CD14-positive monocyte (primary cell): ENCODE measurements around the gene ABCG2. TPM values are rescaled to one million over a fixed set of nuclear protein-coding genes. Genes with fewer than 3 reads are reported as not detected.

ENCODE experiments used
- DNase-seq, 3 donors: peaks; one replicate each; pipeline ENCODE4 v3.0.0-alpha.2; 2011 to 2022
- H2AFZ ChIP-seq: 2 replicates; pipeline ENCODE4 v1.6.0; 2012; ENCODE audit warnings: mild to moderate bottlenecking, low read depth, low read length, inconsistent platforms; ENCODE audit not compliant: insufficient read depth, poor library complexity, severe bottlenecking
- H3K27ac ChIP-seq, 2 donors: 1 replicate in 1 of 2; 2 replicates in 1 of 2; pipeline ENCODE4 v1.5.1; 2012 to 2013; ENCODE audit warnings: low read length in 2 of 2, control low read depth in 1 of 2, inconsistent platforms in 1 of 2, low read depth in 1 of 2, mild to moderate bottlenecking in 1 of 2
- H3K27me3 ChIP-seq, 2 donors: one replicate each; pipeline versions ENCODE4 v1.6.0 to v1.6.1; 2011 to 2013; ENCODE audit warnings: low read length in 2 of 2; ENCODE audit not compliant: control insufficient read depth in 2 of 2, insufficient read depth in 2 of 2
- H3K36me3 ChIP-seq, 2 donors: replicated peaks in 1 of 2; 1 replicate in 1 of 2; 2 replicates in 1 of 2; pipeline versions ENCODE4 v1.5.1 to v1.6.1; 2012 to 2013; ENCODE audit warnings: low read length in 2 of 2, control low read depth in 1 of 2, inconsistent platforms in 1 of 2, mild to moderate bottlenecking in 1 of 2; ENCODE audit not compliant: insufficient read depth in 2 of 2, control insufficient read depth in 1 of 2
- H3K4me1 ChIP-seq, 2 donors: 1 replicate in 1 of 2; 2 replicates in 1 of 2; pipeline versions ENCODE4 v1.5.1 to v1.6.1; 2012 to 2013; ENCODE audit warnings: low read length in 2 of 2, control low read depth in 1 of 2, inconsistent platforms in 1 of 2, mild to moderate bottlenecking in 1 of 2, moderate library complexity in 1 of 2; ENCODE audit not compliant: insufficient read depth in 2 of 2, control insufficient read depth in 1 of 2
- H3K4me2 ChIP-seq: replicated peaks from 2 replicates; pipeline ENCODE3; 2012; ENCODE audit warnings: low read length, moderate library complexity, mild to moderate bottlenecking; ENCODE audit not compliant: poor library complexity, severe bottlenecking; ENCODE audit errors: extremely low read depth
- H3K4me3 ChIP-seq, 3 experiments: fragments of 200-600 bp in 1 of 3; sonication (generic) in 1 of 3; replicated peaks in 1 of 3; 1 replicate in 2 of 3; 2 replicates in 1 of 3; pipeline ENCODE4 v1.5.1; 2011 to 2013; ENCODE audit warnings: low read length in 3 of 3, mild to moderate bottlenecking in 3 of 3, control low read depth in 2 of 3, low read depth in 2 of 3, inconsistent platforms in 1 of 3, moderate library complexity in 1 of 3
- H3K79me2 ChIP-seq: 2 replicates; pipeline ENCODE4 v1.6.0; 2012; ENCODE audit warnings: mild to moderate bottlenecking, control low read depth, inconsistent platforms, low read length, moderate library complexity; ENCODE audit not compliant: insufficient read depth
- H3K9ac ChIP-seq: 2 replicates; pipeline ENCODE4 v1.6.0; 2017; ENCODE audit warnings: low read length, mild to moderate bottlenecking; ENCODE audit not compliant: insufficient read depth, poor library complexity, severe bottlenecking
- H3K9me3 ChIP-seq, 2 donors: replicated peaks in 1 of 2; 1 replicate in 1 of 2; 2 replicates in 1 of 2; pipeline versions ENCODE4 v1.5.1 to v1.6.1; 2012 to 2013; ENCODE audit warnings: low read length in 2 of 2, control low read depth in 1 of 2; ENCODE audit not compliant: control insufficient read depth in 1 of 2, insufficient read depth in 1 of 2
- H4K20me1 ChIP-seq: 2 replicates; pipeline ENCODE4 v1.6.0; 2012; ENCODE audit warnings: mild to moderate bottlenecking, low read length, control low read depth, moderate library complexity; ENCODE audit not compliant: insufficient read depth
- H3K27ac Mint-ChIP-seq, 7 donors: one replicate each; pipeline ENCODE4 v1.8.0; 2020; ENCODE audit warnings: mild to moderate bottlenecking in 7 of 7, mixed read lengths in 7 of 7, moderate library complexity in 6 of 7, inconsistent platforms in 2 of 7
- H3K27me3 Mint-ChIP-seq, 3 donors: one replicate each; pipeline ENCODE4 v1.8.0; 2021 to 2022; ENCODE audit warnings: low read depth in 3 of 3, mild to moderate bottlenecking in 3 of 3, mixed read lengths in 3 of 3, moderate library complexity in 3 of 3, inconsistent platforms in 1 of 3
- H3K36me3 Mint-ChIP-seq, 2 donors: one replicate each; pipeline ENCODE4 v1.8.0; 2020; ENCODE audit warnings: mixed read lengths in 2 of 2, inconsistent platforms in 1 of 2, mild to moderate bottlenecking in 1 of 2
- H3K4me1 Mint-ChIP-seq: one replicate; pipeline ENCODE4 v1.8.0; 2020; ENCODE audit warnings: mild to moderate bottlenecking, mixed read lengths
- H3K4me3 Mint-ChIP-seq, 2 donors: one replicate each; pipeline ENCODE4 v1.8.0; 2020; ENCODE audit warnings: mild to moderate bottlenecking in 2 of 2, mixed read lengths in 2 of 2, moderate library complexity in 1 of 2
- H3K9me3 Mint-ChIP-seq, 7 donors: one replicate each; pipeline ENCODE4 v1.8.0; 2020 to 2022; ENCODE audit warnings: mixed read lengths in 7 of 7, mild to moderate bottlenecking in 6 of 7, moderate library complexity in 6 of 7, inconsistent platforms in 2 of 7
- WGBS: methylation state at CpG from one replicate; pipeline ENCODE4 v1.1.5; 2013; ENCODE audit warnings: missing lambda C conversion rate; ENCODE audit not compliant: insufficient coverage; 5-methylcytosine and 5-hydroxymethylcytosine counted together
- intact Hi-C, 2 donors: fragments of 100-400 bp; cut with micrococcal nuclease; formaldehyde crosslinking; loops; one replicate each; pipeline versions ENCODE4 v1.15.0 to v1.15.1; 2023
- polyA plus RNA-seq, 3 donors: library from polyadenylated mRNA; depleted of rRNA in 1 of 3; unstranded in 2 of 3; stranded (reverse) in 1 of 3; fragments of 300-500 nt in 2 of 3; fragments of >200 nt in 1 of 3; fragmentation: Illumina TruSeq in 2 of 3; gene quantifications; 1 replicate in 2 of 3; 2 replicates in 1 of 3; pipeline ENCODE4 v1.2.3, GENCODE V29; 2012 to 2021
- TF ChIP-seq, protein P1 (sequence below): fragments of 200-600 bp; IDR thresholded peaks from one replicate; pipeline ENCODE4 v1.8.0; 2022; ENCODE audit warnings: antibody characterized with exemption, mild to moderate bottlenecking

The ABCG2 gene
- polyA plus RNA-seq, 3 donors = not detected

DNA sequence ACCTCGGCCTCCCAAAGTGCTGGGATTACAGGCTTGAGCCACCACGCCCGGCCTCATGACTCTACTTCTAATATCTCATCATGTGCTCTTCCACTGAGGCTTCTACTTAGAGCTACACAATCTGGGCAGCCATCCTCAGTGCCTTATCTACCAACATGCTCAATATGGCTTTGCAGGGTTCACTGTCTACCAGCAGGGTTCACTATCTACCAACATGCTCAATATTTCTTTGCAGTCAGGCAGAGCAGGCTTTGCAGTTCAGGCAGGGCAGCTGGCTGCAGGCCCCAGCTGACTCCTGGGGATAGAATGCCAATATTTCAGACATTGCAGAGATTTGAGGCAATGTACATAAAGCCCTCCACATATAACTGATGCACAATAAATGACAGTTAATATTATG, 103.5 kb downstream of the ABCG2 start:
- Histone ChIP-seq H4K20me1 (no peaks in the 10 kb centered on the region), H3K36me3 (peaks cover 26 to 78% of the 10 kb centered on the region in 2 donors), H3K9me3 (no peaks in the 10 kb centered on the region), H3K4me1 (no peaks in the 10 kb centered on the region), H3K27ac (no peak overlapping the region), H2AFZ (no peak overlapping the region), H3K27me3 (no peaks in the 10 kb centered on the region), H3K4me3 (no peak overlapping the region), H3K4me2 (no peak overlapping the region), H3K9ac (no peak overlapping the region), H3K79me2 (no peaks in the 10 kb centered on the region)
- Mint-ChIP-seq H3K4me3 (no peak overlapping the region), H3K27me3 (no peaks in the 10 kb centered on the region), H3K36me3 (peaks cover 55 to 59% of the 10 kb centered on the region in 2 donors), H3K9me3 (no peaks in the 10 kb centered on the region), H3K27ac (no peak overlapping the region), H3K4me1 (peaks cover 3% of the 10 kb centered on the region)
- intact Hi-C loops = no loop called here
- TF ChIP-seq, protein P1, sequence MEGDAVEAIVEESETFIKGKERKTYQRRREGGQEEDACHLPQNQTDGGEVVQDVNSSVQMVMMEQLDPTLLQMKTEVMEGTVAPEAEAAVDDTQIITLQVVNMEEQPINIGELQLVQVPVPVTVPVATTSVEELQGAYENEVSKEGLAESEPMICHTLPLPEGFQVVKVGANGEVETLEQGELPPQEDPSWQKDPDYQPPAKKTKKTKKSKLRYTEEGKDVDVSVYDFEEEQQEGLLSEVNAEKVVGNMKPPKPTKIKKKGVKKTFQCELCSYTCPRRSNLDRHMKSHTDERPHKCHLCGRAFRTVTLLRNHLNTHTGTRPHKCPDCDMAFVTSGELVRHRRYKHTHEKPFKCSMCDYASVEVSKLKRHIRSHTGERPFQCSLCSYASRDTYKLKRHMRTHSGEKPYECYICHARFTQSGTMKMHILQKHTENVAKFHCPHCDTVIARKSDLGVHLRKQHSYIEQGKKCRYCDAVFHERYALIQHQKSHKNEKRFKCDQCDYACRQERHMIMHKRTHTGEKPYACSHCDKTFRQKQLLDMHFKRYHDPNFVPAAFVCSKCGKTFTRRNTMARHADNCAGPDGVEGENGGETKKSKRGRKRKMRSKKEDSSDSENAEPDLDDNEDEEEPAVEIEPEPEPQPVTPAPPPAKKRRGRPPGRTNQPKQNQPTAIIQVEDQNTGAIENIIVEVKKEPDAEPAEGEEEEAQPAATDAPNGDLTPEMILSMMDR = no peak
- DNase-seq = no peak
- 96% methylated on average over 3 of the region's 3 CpGs for WGBS

DNA sequence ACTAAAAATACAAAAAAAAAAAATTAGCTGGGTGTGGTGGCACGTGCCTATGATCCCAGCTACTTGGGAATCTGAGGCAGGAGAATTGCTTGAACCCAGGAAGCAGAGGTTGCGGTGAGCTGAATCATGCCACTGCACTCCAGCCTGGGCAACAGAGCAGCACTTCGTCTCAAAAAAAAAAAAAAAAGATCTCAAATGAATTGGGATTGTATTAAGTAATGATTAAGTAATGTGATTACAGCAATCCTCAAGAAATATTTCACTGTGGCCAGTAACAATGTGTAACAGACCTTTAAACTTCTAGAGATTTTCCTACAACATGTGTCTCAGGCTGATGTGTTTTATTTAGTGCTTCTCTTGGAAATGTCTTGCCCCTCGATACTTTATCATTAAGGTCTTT, 104.2 kb downstream of the ABCG2 start:
- Histone ChIP-seq H4K20me1 (no peaks in the 10 kb centered on the region), H3K36me3 (peaks cover 26 to 71% of the 10 kb centered on the region in 2 donors), H3K9me3 (no peaks in the 10 kb centered on the region), H3K9ac (no peak overlapping the region), H2AFZ (no peak overlapping the region), H3K4me3 (no peak overlapping the region), H3K27ac (no peak overlapping the region), H3K27me3 (no peaks in the 10 kb centered on the region), H3K79me2 (no peaks in the 10 kb centered on the region), H3K4me2 (no peak overlapping the region), H3K4me1 (no peaks in the 10 kb centered on the region)
- Mint-ChIP-seq H3K36me3 (peaks cover 50 to 52% of the 10 kb centered on the region in 2 donors), H3K4me3 (no peak overlapping the region), H3K27ac (no peak overlapping the region), H3K27me3 (no peaks in the 10 kb centered on the region), H3K9me3 (no peaks in the 10 kb centered on the region), H3K4me1 (peaks cover 3% of the 10 kb centered on the region)
- TF ChIP-seq, protein P1 = no peak
- no peak for DNase-seq
- 95% methylated on average over 3 of the region's 4 CpGs for WGBS
- intact Hi-C loops = no loop called here
